ENCODE measurements around the gene CERS5. TPM values are rescaled to one million over a fixed set of nuclear protein-coding genes. Genes with fewer than 3 reads are reported as not detected.

The CERS5 gene
- total RNA-seq, 1 donor from 2014 or later, result 48.0 TPM

DNA sequence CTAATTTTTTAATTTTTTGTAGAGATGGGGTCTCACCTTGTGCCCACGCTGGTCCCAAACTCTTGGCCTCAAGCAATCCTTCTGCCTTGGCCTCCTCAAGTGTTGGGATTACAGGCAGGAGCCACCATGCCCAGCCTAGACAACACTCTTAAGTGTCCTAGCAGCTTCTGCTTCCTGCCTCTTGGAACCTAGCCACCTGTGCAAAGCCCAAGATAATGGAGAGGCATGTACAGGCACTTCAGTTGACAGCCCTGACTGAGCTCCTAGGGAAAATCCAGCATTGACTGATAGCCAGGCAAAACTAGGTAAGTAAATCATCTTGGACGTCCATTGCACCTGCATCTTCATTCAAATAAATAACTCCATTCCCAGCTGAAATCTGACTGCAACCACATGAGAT lies 39.6 kb downstream of the CERS5 start:
- Mint-ChIP-seq H3K4me1 (no peaks in the 10 kb centered on the region), H3K36me3 (peaks cover 21% of the 10 kb centered on the region), H3K9me3 (no peaks in the 10 kb centered on the region), H3K4me3 (no peak overlapping the region), H3K27ac (no peak overlapping the region), H3K27me3 (ENCODE audit: insufficient read depth, low read depth) (peaks cover 5% of the 10 kb centered on the region)
- H3K9me3 ChIP-seq (ENCODE audit: low read depth), result no peaks in the 10 kb centered on the region
- TF ChIP-seq EZH2phosphoT487 (IDR thresholded peaks at IDR 0.05) (no peak), EZH2 (IDR thresholded peaks at IDR 0.05) (no peak), CTCF (IDR thresholded peaks at IDR 0.05) (no peak)
- no peak overlapping the region for H3K9ac ChIP-seq
- no peak overlapping the region for H2AFZ ChIP-seq (replicated peaks)
- H4K20me1 ChIP-seq (ENCODE audit: low read depth), result peaks cover under 1% of the 10 kb centered on the region
- H3K4me2 ChIP-seq, result no peak overlapping the region
- no peak overlapping the region for H3K27ac ChIP-seq
- H3K79me2 ChIP-seq (ENCODE audit: low read depth), result no peaks in the 10 kb centered on the region
- no peak for DNase-seq (ENCODE audit: low spot score)
- no peaks in the 10 kb centered on the region for H3K27me3 ChIP-seq
- H3K4me1 ChIP-seq, result no peaks in the 10 kb centered on the region
- peaks cover 10% of the 10 kb centered on the region for H3F3A ChIP-seq (ENCODE audit: low read depth)
- peaks cover 3% of the 10 kb centered on the region for H3K36me3 ChIP-seq
- no peak overlapping the region for H3K4me3 ChIP-seq

- Histone ChIP-seq H3K36me3 (no peaks in the 10 kb centered on the region), H2AFZ (replicated peaks) (no peak overlapping the region), H3K79me2 (ENCODE audit: low read depth) (no peaks in the 10 kb centered on the region), H3K27me3 (no peaks in the 10 kb centered on the region), H3K9me3 (ENCODE audit: low read depth) (no peaks in the 10 kb centered on the region), H4K20me1 (ENCODE audit: low read depth) (no peaks in the 10 kb centered on the region), H3K4me2 (no peak overlapping the region), H3K4me1 (no peaks in the 10 kb centered on the region), H3K27ac (no peak overlapping the region), H3K9ac (no peak overlapping the region), H3F3A (ENCODE audit: low read depth) (peaks cover 10% of the 10 kb centered on the region), H3K4me3 (no peak overlapping the region)
- Mint-ChIP-seq H3K36me3 (peaks cover 14% of the 10 kb centered on the region), H3K9me3 (no peaks in the 10 kb centered on the region), H3K4me1 (no peaks in the 10 kb centered on the region), H3K4me3 (no peak overlapping the region), H3K27ac (no peak overlapping the region), H3K27me3 (ENCODE audit: insufficient read depth, low read depth) (peaks cover 5% of the 10 kb centered on the region)
- no peak for DNase-seq (ENCODE audit: low spot score)
- TF ChIP-seq CTCF (IDR thresholded peaks at IDR 0.05) (no peak), EZH2 (IDR thresholded peaks at IDR 0.05) (no peak), EZH2phosphoT487 (IDR thresholded peaks at IDR 0.05) (no peak)
Observed at GRCh38 chr12:50123203-50123602, 44.0 kb downstream of the CERS5 start.

- Histone ChIP-seq H3K27ac (no peak overlapping the region), H3K36me3 (no peaks in the 10 kb centered on the region), H3K4me1 (no peaks in the 10 kb centered on the region), H3K79me2 (ENCODE audit: low read depth) (no peaks in the 10 kb centered on the region), H3K4me2 (no peak overlapping the region), H2AFZ (replicated peaks) (no peak overlapping the region), H3K27me3 (no peaks in the 10 kb centered on the region), H4K20me1 (ENCODE audit: low read depth) (no peaks in the 10 kb centered on the region), H3K9me3 (ENCODE audit: low read depth) (no peaks in the 10 kb centered on the region), H3K9ac (no peak overlapping the region), H3K4me3 (no peak overlapping the region), H3F3A (ENCODE audit: low read depth) (no peaks in the 10 kb centered on the region)
- no peak overlapping the region for H3K4me3 Mint-ChIP-seq
- H3K9me3 Mint-ChIP-seq, result no peaks in the 10 kb centered on the region
- H3K36me3 Mint-ChIP-seq, result peaks cover 11% of the 10 kb centered on the region
- H3K4me1 Mint-ChIP-seq, result peaks cover 4% of the 10 kb centered on the region
- no peak overlapping the region for H3K27ac Mint-ChIP-seq
- TF ChIP-seq EZH2phosphoT487 (IDR thresholded peaks at IDR 0.05) (no peak), CTCF (IDR thresholded peaks at IDR 0.05) (no peak), EZH2 (IDR thresholded peaks at IDR 0.05) (no peak)
- DNase-seq (ENCODE audit: low spot score), result no peak
- H3K27me3 Mint-ChIP-seq (ENCODE audit: insufficient read depth, low read depth), result peaks cover 5% of the 10 kb centered on the region
Observed at GRCh38 chr12:50121641-50122040, 45.5 kb downstream of the CERS5 start.
